H9 (cell line): ENCODE results near the gene RNF125. TPM values are rescaled to one million over a fixed set of nuclear protein-coding genes. Genes with fewer than 3 reads are reported as not detected.

ENCODE experiments used
- DNase-seq: peaks from one replicate; pipeline ENCODE4 v3.0.0-alpha.2; 2017
- H2AFZ ChIP-seq: one replicate; pipeline ENCODE4 v1.6.1; 2013; ENCODE audit warnings: mild to moderate bottlenecking, low read length, control low read depth, moderate library complexity
- H2AK5ac ChIP-seq: 2 replicates; pipeline ENCODE4 v1.6.1; 2013; ENCODE audit warnings: low read length, control low read depth, mixed read lengths; ENCODE audit not compliant: insufficient read length
- H2BK120ac ChIP-seq: one replicate; pipeline ENCODE4 v1.6.1; 2013; ENCODE audit warnings: low read depth, mild to moderate bottlenecking, low read length, control low read depth, inconsistent platforms; ENCODE audit not compliant: poor library complexity, severe bottlenecking
- H2BK12ac ChIP-seq: 2 replicates; pipeline ENCODE4 v1.6.1; 2013; ENCODE audit warnings: low read length, control low read depth, mixed read lengths, low read depth; ENCODE audit not compliant: insufficient read length
- H2BK15ac ChIP-seq: 2 replicates; pipeline ENCODE4 v1.6.1; 2013; ENCODE audit warnings: low read depth, low read length, control low read depth
- H2BK20ac ChIP-seq: one replicate; pipeline ENCODE4 v1.6.1; 2013; ENCODE audit warnings: low read depth, mild to moderate bottlenecking, low read length, control low read depth, inconsistent platforms; ENCODE audit not compliant: poor library complexity, severe bottlenecking
- H2BK5ac ChIP-seq: 2 replicates; pipeline ENCODE4 v1.6.1; 2013; ENCODE audit warnings: low read length, control low read depth, mixed read lengths; ENCODE audit not compliant: insufficient read length
- H3K14ac ChIP-seq: 2 replicates; pipeline ENCODE4 v1.6.1; 2013; ENCODE audit warnings: low read length, control low read depth; ENCODE audit not compliant: insufficient read depth
- H3K18ac ChIP-seq: 2 replicates; pipeline ENCODE4 v1.6.1; 2013; ENCODE audit warnings: low read depth, mild to moderate bottlenecking, mixed read lengths, low read length, control low read depth; ENCODE audit not compliant: insufficient read length
- H3K23ac ChIP-seq: 2 replicates; pipeline ENCODE4 v1.6.1; 2013; ENCODE audit warnings: low read length, control low read depth, mixed read lengths, low read depth; ENCODE audit not compliant: insufficient read length
- H3K23me2 ChIP-seq: 2 replicates; pipeline ENCODE4 v1.6.1; 2013; ENCODE audit warnings: low read depth, mild to moderate bottlenecking, mixed read lengths, low read length, control low read depth; ENCODE audit not compliant: insufficient read length, poor library complexity, severe bottlenecking
- H3K27ac ChIP-seq: 2 replicates; pipeline ENCODE4 v1.5.1; 2013; ENCODE audit warnings: low read length, control low read depth, mixed read lengths, low read depth; ENCODE audit not compliant: insufficient read length
- H3K27me3 ChIP-seq: 2 replicates; pipeline ENCODE4 v1.6.1; 2013; ENCODE audit warnings: low read length, control low read depth, inconsistent platforms; ENCODE audit not compliant: insufficient read depth
- H3K4ac ChIP-seq: 2 replicates; pipeline ENCODE4 v1.6.1; 2013; ENCODE audit warnings: low read depth, mild to moderate bottlenecking, control low read depth, inconsistent platforms, low read length, moderate library complexity
- H3K4me1 ChIP-seq: 2 replicates; pipeline ENCODE4 v1.6.1; 2013; ENCODE audit warnings: low read length, control low read depth, inconsistent platforms; ENCODE audit not compliant: insufficient read depth
- H3K4me2 ChIP-seq: 2 replicates; pipeline ENCODE4 v1.6.1; 2013; ENCODE audit warnings: low read length, control low read depth, mixed read lengths; ENCODE audit not compliant: insufficient read length, insufficient read depth
- H3K56ac ChIP-seq: 2 replicates; pipeline ENCODE4 v1.6.1; 2013; ENCODE audit warnings: low read depth, mild to moderate bottlenecking, mixed read lengths, low read length, control low read depth; ENCODE audit not compliant: insufficient read length
- H3K79me1 ChIP-seq: 2 replicates; pipeline ENCODE4 v1.6.1; 2013; ENCODE audit warnings: low read depth, mild to moderate bottlenecking, moderate library complexity, low read length, control low read depth, inconsistent platforms; ENCODE audit not compliant: insufficient read depth, poor library complexity, severe bottlenecking
- H3K79me2 ChIP-seq: 2 replicates; pipeline ENCODE4 v1.6.1; 2013; ENCODE audit warnings: low read length, control low read depth, inconsistent platforms; ENCODE audit not compliant: insufficient read depth
- H3K9ac ChIP-seq: 2 replicates; pipeline ENCODE4 v1.6.1; 2013; ENCODE audit warnings: low read length, control low read depth, mixed read lengths; ENCODE audit not compliant: insufficient read length; ENCODE audit errors: extremely low read depth
- H3K9me3 ChIP-seq: one replicate; pipeline ENCODE4 v1.6.1; 2013; ENCODE audit warnings: low read depth, low read length, inconsistent platforms; ENCODE audit not compliant: control insufficient read depth
- H3T11ph ChIP-seq: one replicate; pipeline ENCODE4 v1.6.1; 2013; ENCODE audit warnings: mild to moderate bottlenecking, low read length, control low read depth, inconsistent platforms
- H4K20me1 ChIP-seq: one replicate; pipeline ENCODE4 v1.6.1; 2013; ENCODE audit not compliant: control insufficient read depth, insufficient read length, insufficient read depth
- H4K5ac ChIP-seq: 2 replicates; pipeline ENCODE4 v1.6.1; 2013; ENCODE audit warnings: low read depth, mild to moderate bottlenecking, mixed read lengths, low read length, control low read depth; ENCODE audit not compliant: insufficient read length
- H4K8ac ChIP-seq: replicated peaks from 2 replicates; pipeline ENCODE4 v1.6.1; 2013; ENCODE audit warnings: low read length, control low read depth, mixed read lengths, low read depth; ENCODE audit not compliant: insufficient read length
- H4K91ac ChIP-seq: 2 replicates; pipeline ENCODE4 v1.6.1; 2013; ENCODE audit warnings: low read depth, mild to moderate bottlenecking, moderate library complexity, mixed read lengths, low read length, control low read depth; ENCODE audit not compliant: insufficient read length
- H3K27ac Mint-ChIP-seq, 3 experiments: 2 replicates in 2 of 3; 3 replicates in 1 of 3; pipeline ENCODE4 v1.8.0; 2020 to 2021; ENCODE audit warnings: mixed read lengths in 3 of 3, mild to moderate bottlenecking in 1 of 3, moderate library complexity in 1 of 3
- H3K27me3 Mint-ChIP-seq: 2 replicates; pipeline ENCODE4 v1.8.0; 2021; ENCODE audit warnings: low read depth, mild to moderate bottlenecking, moderate library complexity, mixed read lengths
- H3K36me3 Mint-ChIP-seq, 3 experiments: 2 replicates in 2 of 3; 3 replicates in 1 of 3; pipeline ENCODE4 v1.8.0; 2020 to 2021; ENCODE audit warnings: low read depth in 3 of 3, mixed read lengths in 3 of 3; ENCODE audit not compliant: insufficient read depth in 1 of 3
- H3K4me1 Mint-ChIP-seq, 2 experiments: 2 replicates each; pipeline ENCODE4 v1.8.0; 2020; ENCODE audit warnings: mixed read lengths in 2 of 2
- H3K4me3 Mint-ChIP-seq, 2 experiments: 2 replicates in 1 of 2; 3 replicates in 1 of 2; pipeline ENCODE4 v1.8.0; 2020 to 2021; ENCODE audit warnings: mild to moderate bottlenecking in 2 of 2, mixed read lengths in 2 of 2, moderate library complexity in 1 of 2
- H3K9me3 Mint-ChIP-seq, 2 experiments: 2 replicates in 1 of 2; 3 replicates in 1 of 2; pipeline ENCODE4 v1.8.0; 2020; ENCODE audit warnings: mild to moderate bottlenecking in 2 of 2, mixed read lengths in 2 of 2, moderate library complexity in 1 of 2
- WGBS: extraction: QIAGEN DNeasy Blood & Tissue Kit; methylation state at CpG from one replicate; pipeline ENCODE4 v1.1.7; 2013; ENCODE audit warnings: missing lambda C conversion rate, low lambda C conversion rate, mixed read lengths; ENCODE audit not compliant: insufficient read length; ENCODE audit errors: extremely low coverage; 5-methylcytosine and 5-hydroxymethylcytosine counted together
- total RNA-seq: library from RNA; stranded (reverse); gene quantifications from 2 replicates; pipeline ENCODE4 v1.2.1, GENCODE V29; 2021
- TF ChIP-seq, protein P1 (sequence below): fragments of 200-600 bp; sonication (generic); conservative IDR thresholded peaks from 3 replicates; pipeline ENCODE4 v1.8.0; 2021; ENCODE audit warnings: antibody characterized with exemption, mild to moderate bottlenecking

The RNF125 gene
- total RNA-seq, 1 experiment from 2014 or later, result 8.3 TPM

GRCh38 chr18:32078845-32079244, 60.2 kb downstream of the RNF125 start:
- H3T11ph ChIP-seq, result no peak overlapping the region
- no peak overlapping the region for H2BK15ac ChIP-seq
- H3K23me2 ChIP-seq, result no peaks in the 10 kb centered on the region
- no peak overlapping the region for H3K4me2 ChIP-seq
- H3K4me1 ChIP-seq, result no peaks in the 10 kb centered on the region
- no peaks in the 10 kb centered on the region for H3K79me1 ChIP-seq
- no peaks in the 10 kb centered on the region for H3K79me2 ChIP-seq
- no peak overlapping the region for H3K56ac ChIP-seq
- no peak overlapping the region for H2BK12ac ChIP-seq
- no peak overlapping the region for H3K18ac ChIP-seq
- no peak overlapping the region for H2BK20ac ChIP-seq
- Mint-ChIP-seq H3K9me3 (0 out of 5 replicates have a peak, but pooled peaks cover 2 to 3% of the 10 kb centered on the region in 2 experiments), H3K27me3 (no peaks in the 10 kb centered on the region), H3K27ac (no peak overlapping the region), H3K4me3 (no peak overlapping the region), H3K4me1 (peaks cover 6 to 9% of the 10 kb centered on the region in 2 experiments), H3K36me3 (peaks cover 0 to 3% (median 0%) of the 10 kb centered on the region in 3 experiments; a peak in 2 of 7 replicates)
- no peak for DNase-seq
- no peak overlapping the region for H2AK5ac ChIP-seq
- TF ChIP-seq, protein P1, sequence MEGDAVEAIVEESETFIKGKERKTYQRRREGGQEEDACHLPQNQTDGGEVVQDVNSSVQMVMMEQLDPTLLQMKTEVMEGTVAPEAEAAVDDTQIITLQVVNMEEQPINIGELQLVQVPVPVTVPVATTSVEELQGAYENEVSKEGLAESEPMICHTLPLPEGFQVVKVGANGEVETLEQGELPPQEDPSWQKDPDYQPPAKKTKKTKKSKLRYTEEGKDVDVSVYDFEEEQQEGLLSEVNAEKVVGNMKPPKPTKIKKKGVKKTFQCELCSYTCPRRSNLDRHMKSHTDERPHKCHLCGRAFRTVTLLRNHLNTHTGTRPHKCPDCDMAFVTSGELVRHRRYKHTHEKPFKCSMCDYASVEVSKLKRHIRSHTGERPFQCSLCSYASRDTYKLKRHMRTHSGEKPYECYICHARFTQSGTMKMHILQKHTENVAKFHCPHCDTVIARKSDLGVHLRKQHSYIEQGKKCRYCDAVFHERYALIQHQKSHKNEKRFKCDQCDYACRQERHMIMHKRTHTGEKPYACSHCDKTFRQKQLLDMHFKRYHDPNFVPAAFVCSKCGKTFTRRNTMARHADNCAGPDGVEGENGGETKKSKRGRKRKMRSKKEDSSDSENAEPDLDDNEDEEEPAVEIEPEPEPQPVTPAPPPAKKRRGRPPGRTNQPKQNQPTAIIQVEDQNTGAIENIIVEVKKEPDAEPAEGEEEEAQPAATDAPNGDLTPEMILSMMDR, result no peak
- no CpG with 5 or more reads among the region's 2 CpGs for WGBS
- no peak overlapping the region for H4K91ac ChIP-seq
- H4K8ac ChIP-seq, result no peak overlapping the region
- H3K27me3 ChIP-seq, result no peaks in the 10 kb centered on the region
- H3K23ac ChIP-seq, result no peak overlapping the region
- H4K20me1 ChIP-seq, result no peaks in the 10 kb centered on the region
- no peak overlapping the region for H2BK5ac ChIP-seq
- H3K27ac ChIP-seq, result no peak overlapping the region
- H3K9me3 ChIP-seq, result no peaks in the 10 kb centered on the region
- H3K14ac ChIP-seq, result no peak overlapping the region
- no peak overlapping the region for H3K9ac ChIP-seq
- H2BK120ac ChIP-seq, result no peak overlapping the region
- H2AFZ ChIP-seq, result no peak overlapping the region
- H4K5ac ChIP-seq, result no peak overlapping the region
- H3K4ac ChIP-seq, result no peak overlapping the region
